HuH-7.5 (cell line): ENCODE data around the gene TBC1D22A.
A peak's percentile ranks its signal among the peaks of the same experiment; 100 is the strongest.
"Not testable (repeated sequence)": the region's sequence is repeated elsewhere in the genome, so short reads cannot be mapped to it uniquely, and the experiment has no call there.

Experiments used
- DNase-seq: peaks from one replicate; pipeline ENCODE4 v3.0.0; 2011; ENCODE audit warnings: low spot score

TBC1D22A gene, protein sequence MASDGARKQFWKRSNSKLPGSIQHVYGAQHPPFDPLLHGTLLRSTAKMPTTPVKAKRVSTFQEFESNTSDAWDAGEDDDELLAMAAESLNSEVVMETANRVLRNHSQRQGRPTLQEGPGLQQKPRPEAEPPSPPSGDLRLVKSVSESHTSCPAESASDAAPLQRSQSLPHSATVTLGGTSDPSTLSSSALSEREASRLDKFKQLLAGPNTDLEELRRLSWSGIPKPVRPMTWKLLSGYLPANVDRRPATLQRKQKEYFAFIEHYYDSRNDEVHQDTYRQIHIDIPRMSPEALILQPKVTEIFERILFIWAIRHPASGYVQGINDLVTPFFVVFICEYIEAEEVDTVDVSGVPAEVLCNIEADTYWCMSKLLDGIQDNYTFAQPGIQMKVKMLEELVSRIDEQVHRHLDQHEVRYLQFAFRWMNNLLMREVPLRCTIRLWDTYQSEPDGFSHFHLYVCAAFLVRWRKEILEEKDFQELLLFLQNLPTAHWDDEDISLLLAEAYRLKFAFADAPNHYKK

DNA sequence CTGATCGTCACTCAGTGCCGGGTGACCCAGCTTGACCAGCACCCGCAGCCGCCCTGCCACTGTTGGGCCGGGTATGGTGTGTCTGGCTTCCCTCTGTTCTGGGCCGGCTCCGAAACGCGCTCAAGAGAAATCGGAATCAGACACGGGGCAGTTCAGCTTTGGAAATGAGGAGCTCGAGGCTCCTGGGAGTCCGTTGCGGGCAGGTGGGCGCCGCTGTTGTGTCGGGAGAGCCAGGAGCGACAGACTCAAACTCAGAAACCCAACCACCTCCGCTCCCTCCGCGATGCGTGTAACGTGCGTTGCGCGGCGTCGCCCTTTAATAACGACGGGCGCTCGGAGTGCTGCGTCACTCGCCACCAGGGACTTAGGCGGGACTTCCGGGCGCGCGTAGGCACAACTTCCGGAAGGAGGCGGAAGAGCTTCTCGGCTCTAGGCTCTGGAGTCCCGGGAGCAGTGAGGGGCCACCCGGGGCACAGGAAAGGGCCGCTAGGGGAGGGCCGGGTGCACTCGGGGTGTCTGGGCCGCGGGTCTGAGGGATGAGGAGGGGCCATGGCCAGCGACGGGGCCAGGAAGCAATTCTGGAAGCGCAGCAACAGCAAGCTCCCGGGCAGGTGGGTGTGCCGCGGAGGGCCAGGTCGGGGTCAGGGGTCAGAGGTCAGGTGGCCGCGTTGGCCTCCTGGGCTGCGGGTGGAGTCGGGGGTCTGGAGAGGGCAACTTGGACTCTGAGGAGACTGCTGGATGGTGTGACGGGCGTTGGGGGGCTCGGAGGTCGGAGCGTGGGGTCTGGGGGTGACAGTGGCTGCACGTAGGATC lies at the start of gene TBC1D22A:
Gene TBC1D22A, plus strand, starts transcription at position 413 of the 813 bp plus-strand sequence. Its CDS starts 137 bp downstream, at position 550.
- DNase-seq: peak; percentile 90

DNA sequence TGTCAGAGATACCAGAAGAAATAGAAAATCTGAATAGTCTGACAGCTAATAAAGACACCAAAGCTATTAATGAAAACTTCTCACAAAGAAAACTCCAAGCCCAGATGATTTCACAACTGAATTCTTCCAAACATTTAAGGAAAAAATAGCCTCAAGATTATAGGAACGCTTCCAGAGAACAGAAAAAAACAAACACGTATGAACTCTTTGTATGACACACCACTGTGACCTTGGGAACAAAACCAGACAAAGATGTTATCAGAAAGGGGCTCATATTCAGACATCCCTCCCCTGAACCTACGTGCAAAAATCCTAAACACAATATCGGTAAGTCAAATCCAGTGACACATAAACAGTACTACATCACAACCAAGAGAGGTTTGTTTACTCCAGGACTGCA lies 47.9 kb upstream of the TBC1D22A start:
- no peak for DNase-seq

DNA sequence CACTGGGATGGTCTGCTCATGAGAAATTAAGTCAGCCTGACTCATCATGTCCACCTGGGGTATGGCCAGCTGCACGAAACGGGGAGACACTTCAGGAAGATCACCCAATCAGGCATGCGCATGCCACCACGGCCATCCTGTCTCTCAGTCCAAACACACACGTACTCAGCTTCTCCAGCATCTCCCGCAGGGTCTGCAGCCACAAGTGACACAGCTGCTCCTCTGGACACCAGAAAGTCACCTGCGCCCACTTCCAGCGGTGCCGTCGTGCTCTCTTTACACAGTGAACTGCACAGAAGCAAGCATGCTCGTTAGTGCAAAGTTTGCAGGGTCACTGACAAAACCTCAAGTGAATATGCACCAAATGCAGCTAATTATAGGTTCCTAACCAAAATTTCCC lies 42.5 kb upstream of the TBC1D22A start:
- DNase-seq: no peak

DNA sequence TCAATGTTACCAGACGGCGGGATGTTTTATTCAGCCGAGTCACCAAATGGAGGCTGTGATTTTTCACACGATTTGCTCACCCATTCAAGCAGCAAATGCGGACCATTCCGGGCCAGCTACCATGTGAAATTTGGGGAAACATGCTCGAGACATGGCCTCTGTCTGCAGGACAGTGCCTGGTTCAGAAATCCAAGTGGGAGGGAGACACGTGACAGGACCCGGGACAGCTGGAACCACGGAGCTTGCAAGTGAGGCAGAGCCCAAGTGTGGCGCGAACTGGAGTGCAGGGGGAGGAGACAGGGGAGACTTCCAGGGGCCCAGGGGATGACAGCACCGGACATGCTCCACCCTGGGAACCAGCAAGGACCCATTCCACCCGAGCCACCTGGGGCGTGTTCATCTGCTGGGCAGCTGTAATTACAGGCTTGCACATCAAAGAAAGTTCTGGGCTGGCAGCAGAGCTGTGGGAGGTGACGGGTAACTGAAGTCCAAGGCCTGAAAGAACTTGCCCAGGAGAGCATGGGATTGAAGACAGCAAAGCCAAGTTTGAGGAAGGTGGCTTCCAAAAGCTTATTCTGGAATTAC lies 40.9 kb upstream of the TBC1D22A start:
- no peak for DNase-seq

DNA sequence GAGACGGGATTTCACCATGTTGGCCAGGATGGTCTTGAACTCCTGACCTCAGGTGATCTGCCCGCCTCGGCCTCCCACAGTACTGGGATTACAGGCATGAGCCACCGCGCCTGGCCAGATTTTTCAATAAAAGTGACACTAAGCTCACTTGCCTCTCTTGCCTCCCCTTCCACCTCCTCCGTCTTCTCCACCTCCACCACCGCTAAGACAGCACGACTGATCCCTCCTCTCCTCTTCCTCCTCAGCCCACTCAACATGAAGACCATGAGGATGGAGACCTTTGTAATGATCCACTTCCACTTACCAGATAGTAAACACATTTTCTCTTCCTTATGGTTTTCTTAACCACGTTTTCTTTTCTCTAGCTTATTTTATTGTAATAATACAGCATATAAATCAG lies 38.6 kb upstream of the TBC1D22A start:
- DNase-seq: no peak

DNA sequence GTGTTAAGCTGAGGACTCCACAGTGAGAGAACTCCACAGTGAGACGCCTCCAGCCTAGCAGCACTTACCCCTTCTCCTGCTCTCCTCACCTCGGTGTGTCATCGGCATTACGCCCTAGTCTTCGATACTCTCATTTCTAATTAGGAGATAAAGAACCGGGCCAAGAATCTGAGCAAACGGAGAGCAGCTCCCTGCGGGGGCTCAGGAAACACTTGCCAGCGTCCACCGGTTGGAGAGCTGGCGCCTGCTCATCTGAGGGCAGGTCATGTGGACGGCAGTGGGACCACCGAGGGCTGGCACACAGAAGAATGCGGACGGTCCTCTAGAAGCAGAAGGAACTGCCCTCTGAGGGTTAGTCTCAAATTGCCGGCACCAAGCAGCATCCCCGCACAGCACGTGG lies 37.4 kb upstream of the TBC1D22A start:
- DNase-seq: no peak

DNA sequence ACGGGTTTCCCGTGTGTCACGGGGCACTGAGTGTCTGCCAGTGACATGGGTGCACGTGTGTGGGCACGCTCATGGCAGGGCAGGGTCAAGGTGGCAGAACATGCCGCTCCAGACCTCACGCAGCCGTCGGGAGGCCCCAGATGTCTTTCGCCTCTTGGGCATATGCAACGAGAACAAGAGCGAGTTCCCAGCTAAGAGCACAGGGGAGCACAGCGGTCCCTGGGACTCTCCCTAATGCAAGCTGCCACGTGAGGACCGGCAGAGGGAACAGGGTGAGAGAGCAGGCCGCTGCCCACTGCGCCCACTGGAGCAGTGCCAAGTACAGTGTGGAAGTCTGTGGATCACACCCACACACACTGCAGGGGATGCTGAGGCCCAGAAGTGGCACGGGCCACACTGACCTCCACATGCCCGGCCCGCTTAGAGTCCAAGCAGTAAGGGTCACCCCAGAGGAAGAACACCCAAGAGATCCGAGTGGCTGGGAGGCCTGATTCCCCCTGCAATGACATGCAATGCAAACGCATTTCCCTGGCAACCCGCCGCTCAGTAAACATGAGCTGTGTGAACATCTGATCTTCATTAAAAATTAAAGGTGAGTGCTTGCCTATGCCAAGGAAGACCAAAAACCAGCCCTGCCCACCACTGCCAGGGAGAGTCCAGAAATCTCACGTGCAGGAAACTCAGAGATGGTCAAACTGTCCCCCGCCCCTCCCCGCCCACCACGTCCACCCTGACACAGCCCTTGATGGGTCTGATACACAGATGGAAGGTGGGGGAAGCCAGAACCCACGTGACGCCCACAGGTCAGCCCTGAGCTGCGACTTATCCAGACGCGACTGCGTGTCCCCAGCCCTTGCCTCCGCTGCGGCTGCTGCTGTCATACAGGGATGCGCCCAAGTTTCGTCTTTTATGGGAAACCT lies 36.1 kb upstream of the TBC1D22A start:
- DNase-seq: no peak

DNA sequence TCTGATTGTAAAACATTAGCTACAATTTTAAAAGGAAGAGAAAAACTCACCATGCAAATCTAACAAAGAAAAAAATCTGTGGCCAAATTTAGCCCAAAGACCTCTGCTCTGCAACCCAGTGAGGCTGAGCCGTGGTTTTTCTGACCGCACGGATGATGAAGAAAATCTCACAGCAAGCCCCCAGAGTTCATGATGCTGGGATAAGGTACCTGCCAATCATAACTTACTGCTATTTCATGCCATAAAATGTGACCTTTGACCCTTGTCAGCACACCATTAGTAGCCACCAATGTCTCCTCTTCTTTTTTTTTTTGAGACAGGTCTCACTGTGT lies 35.5 kb upstream of the TBC1D22A start:
- no peak for DNase-seq

DNA sequence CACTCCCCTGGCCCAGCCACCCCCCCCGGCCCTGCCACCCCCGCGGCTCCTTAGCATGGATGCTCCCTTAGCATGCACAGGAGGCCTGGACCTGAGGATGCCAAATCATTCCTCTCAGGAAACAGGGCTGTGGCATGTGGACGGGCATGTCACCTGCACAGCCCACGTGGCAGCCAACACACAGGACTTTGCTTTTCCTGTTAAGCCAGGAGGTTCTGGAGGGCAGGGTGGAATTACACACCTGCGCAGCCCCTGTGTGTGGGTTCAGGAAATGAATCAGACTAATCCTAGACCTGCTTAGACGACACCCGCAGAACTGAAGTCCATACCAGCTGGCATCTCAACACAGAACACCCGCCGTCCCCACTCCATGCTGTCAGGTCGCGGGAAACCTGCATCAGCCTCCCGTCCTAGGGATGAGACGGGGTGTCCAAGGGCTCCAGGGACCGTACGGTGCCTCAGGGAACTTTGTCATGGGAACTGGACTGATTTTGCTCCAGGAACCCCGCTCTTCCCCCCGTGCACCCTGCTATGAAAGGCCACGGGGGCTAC lies 34.6 kb upstream of the TBC1D22A start:
- no peak for DNase-seq

DNA sequence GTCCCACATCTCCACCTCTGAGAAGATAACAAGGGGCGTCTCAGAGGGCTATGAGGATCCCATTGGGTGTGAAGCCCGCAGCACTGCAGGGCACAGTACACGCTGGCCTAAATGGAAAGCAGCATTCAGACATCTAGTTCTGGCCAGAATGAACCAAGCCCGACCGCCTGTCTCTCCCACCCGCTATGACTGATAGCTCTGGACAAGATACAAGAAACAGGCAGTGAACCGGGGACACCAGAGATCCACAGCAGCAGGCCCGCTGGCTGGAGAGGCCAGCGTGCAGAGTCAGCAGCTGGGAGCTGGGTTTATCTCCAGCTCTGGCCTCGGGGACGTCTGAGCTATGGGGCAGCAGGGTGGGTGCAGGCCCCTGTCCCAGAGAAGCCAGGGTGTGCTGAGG lies 34.0 kb upstream of the TBC1D22A start:
- no peak for DNase-seq

DNA sequence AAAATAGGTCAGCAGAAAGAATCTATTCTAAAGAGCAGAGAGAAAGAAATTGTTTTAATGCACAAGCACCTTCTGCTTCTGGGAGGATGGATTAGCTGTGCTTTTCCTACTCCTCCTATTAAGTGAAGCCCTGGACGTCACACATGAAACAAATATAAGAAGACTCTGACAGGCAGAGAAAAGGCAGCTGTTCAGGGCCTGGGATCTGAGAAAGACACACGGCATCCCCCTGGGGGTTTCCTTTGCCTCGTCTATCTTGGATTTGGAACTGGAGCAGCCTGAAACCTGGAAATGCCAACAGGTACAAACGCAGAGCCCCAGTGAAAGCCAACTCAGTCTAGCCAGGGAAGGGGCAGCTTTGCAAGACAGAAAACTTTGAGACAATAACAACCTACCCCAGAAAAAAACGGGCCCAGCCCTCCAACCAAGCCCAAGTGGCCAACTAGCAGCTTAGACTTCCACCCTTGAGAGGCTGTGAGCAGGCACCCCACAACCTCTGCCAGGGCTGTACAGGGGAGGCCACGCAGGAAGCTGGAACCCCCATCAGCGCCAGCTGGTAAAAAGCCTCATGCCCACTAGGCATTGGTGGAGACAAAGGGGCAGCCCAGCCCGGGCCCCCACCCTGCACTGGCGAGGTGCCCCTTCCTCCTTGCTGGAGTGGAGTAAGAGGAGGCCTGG lies 31.7 kb upstream of the TBC1D22A start:
- no peak for DNase-seq

DNA sequence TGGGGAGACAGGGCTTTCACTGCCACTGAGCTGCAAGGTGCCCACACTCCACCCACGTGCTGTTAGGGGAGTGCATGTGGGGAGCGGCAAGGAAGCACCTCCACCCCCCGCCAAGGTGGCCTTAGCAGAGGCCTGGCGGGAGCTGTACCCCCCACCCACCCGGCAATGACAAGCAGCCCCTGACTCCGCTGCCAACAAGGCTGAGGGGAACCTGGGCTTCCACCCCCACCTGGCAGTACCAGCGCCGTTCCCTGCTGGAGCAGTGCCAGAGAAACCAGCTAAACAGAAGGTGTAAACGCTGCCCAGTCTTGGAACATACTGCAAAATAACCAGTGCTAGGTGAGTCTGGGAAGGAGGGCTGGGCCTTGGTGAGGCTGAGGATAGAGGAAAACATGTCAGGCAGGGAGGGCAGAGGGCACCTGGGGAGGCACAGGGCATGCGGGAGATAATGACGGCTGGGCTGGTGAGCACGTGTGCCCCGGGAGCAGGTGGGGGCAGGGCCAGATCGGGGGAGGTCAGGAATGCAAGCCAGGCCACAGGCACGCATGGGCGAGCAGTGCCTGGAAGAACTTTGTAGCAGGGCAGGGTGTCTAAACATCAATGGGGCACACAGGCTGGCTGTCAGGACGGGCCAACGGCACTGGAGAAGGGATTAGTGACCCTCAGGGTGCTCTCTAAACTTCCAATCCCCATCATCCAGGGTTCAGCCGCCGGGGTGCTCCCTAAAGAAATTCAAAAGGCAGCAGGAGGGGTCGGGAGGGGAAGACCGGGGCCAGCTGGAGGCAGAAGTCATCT lies 31.0 kb upstream of the TBC1D22A start:
- no peak for DNase-seq

DNA sequence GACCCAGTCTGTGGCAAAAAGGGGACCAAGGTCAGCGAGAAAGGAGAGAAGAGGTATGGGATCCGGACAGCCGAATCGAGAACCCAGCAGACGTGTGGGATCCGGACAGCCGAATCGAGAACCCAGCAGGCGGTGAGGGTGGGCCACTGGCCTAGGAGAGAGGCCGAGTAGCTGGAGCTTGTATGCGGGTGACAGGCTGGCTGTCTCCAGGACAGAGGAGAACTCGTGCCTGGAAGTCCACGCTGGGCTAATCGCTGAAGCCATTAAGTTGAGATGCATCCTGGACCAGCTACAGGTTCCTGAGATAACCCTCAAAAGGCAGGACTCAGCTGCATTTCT lies 30.4 kb upstream of the TBC1D22A start:
- no peak for DNase-seq

DNA sequence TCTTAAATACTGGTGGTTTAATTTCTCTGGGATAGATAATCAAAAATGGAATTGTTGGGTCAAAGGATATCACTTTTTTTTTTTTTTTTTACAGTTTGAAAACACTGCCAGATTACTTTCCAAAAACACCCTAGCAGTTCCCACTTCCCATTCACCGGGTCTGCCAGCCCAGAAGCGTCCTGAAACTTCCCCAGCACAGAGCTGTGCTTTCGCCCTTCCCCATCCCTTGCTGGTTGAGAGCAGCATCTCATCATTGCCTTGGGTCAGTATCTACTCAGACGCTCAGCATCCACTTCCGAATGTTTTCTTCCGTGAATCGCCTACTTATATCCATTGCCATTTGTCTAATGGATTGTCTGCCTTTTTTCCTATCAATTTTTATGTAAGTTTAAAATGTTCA lies 29.9 kb upstream of the TBC1D22A start:
- DNase-seq: no peak

DNA sequence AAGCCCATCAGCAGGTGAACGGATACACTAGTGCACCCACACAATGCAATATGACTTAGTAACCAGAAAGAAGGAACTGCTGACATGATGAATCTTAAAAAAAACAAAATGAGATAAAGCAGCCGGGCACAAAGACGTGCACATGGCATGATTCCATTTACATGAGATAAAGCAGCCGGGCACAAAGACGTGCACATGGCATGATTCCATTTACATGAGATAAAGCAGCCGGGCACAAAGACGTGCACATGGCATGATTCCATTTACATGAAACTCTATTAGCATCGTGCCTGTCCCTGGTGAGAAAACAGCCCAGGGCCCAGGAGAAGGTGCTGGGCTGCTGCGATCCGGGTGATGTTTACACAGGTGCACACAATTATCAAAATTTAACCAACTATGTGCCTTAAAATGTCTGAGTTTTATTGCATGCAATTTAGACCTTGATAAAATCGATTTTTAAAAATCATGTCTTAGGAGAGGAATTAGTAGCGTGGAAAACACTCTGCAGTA lies 28.2 kb upstream of the TBC1D22A start:
- DNase-seq: not testable (repeated sequence)

DNA sequence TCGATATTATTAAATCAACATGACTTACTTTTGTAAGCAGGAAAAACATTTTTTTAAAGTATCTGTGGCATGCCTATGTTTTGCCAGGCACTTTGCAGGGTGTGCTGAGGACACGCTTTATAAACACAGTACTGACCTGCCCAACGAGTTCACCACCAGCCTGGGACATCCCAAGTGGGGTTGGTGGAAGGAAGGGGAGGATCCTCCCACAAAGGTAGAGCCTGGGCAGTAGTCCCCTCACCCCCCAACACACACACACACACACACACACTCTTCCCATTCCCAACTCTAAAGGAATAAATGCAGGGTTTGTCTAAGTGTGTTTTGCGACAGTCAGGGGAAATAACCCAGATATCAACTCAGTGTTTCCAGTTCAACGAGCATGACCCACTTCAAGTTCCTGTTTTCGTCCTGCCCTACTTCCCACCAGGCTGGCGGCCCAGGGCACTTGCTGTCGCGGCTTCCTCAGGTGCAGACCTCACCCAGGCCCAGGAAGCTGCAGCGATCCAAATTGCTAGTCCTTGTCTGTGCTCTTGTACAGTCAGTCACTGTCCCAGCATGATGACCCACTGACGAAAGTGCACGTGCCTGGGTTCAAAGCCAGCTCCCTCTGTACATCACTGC lies 27.5 kb upstream of the TBC1D22A start:
- DNase-seq: no peak

DNA sequence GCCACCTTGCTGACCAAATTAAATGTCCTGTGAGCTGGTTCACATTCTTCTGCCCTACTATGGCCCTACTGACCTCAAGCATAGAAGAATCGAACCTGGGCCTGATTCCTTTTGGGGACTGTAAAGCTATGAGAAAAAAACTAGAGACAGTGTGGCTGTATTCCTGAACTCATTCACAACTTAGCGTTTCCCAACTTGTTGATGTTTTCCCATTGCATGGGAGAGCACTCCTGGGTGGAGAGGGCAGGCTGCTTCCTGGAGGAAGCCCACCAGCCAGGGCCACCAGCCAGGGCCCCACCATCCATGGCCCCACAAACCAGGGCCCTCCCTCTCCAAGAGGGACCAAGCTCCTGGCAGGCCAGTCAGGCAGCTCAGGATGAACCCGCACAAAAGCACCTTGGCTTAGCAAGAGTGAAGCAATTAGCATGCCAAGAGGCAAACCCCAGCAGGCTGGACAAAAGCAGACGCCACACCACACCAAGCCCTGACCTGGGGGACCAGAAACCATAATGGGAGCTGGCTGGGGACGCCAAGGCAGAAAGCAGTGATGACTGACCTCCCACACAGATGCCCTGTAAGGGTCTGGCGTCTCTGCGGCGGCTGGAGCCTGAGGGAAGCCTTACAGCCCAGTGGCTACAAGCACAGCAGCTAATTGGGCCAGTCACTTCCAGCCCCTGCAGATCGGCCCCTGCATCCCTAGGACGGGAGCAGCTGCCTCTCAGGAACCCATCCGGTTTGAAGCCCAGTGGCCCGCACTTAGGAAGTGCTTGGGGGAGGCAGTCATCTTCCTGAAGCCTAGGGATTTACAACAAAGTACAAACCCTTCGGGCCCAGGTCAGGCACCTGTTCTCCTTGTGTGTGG lies 26.5 kb upstream of the TBC1D22A start:
- DNase-seq: no peak

DNA sequence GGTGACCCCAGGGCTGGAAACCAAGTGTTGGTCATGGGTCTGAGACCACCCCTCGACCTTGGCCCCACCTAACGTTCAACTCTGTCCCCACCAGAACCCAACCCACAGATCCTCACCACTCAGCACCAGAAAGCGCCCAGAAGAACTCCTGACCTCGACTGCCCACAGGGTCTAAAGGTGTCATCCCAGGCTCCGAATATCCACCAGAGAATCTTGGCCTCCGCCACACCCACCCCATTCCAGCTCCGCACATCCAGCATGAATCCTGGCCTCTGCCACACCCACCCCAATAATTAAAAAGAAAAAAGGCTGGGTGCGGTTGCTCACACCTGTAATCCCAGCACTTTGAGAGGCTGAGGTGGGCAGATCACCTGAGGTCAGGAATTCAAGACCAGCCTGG lies 25.7 kb upstream of the TBC1D22A start:
- DNase-seq: no peak
